Panc1 (cell line): ENCODE results near the gene ALX4.

Experiments
- CTCF ChIP-seq: fragments of 450-650 bp; IDR thresholded peaks from 2 replicates; pipeline ENCODE4 v1.5.1; 2017; ENCODE audit warnings: mild to moderate bottlenecking
- POLR2AphosphoS5 ChIP-seq: IDR thresholded peaks from 2 replicates; pipeline ENCODE4 v1.6.1; 2012; ENCODE audit warnings: mild to moderate bottlenecking, low read depth, low read length, moderate library complexity
- REST ChIP-seq, 2 experiments: IDR thresholded peaks; 2 replicates each; pipeline ENCODE4 v1.6.1; 2011 to 2012; ENCODE audit warnings: low read depth in 2 of 2, control low read depth in 1 of 2, low read length in 1 of 2, mild to moderate bottlenecking in 1 of 2, moderate library complexity in 1 of 2; ENCODE audit not compliant: insufficient read depth in 1 of 2
- SIN3A ChIP-seq: IDR thresholded peaks from 2 replicates; pipeline ENCODE4 v1.6.1; 2012; ENCODE audit warnings: low read depth, mild to moderate bottlenecking, low read length, moderate library complexity, borderline replicate concordance; ENCODE audit not compliant: insufficient read depth
- TCF7L2 ChIP-seq: IDR thresholded peaks from 2 replicates; pipeline ENCODE4 v1.6.1; 2011; ENCODE audit warnings: mild to moderate bottlenecking, low read depth, low read length, inconsistent platforms

DNA sequence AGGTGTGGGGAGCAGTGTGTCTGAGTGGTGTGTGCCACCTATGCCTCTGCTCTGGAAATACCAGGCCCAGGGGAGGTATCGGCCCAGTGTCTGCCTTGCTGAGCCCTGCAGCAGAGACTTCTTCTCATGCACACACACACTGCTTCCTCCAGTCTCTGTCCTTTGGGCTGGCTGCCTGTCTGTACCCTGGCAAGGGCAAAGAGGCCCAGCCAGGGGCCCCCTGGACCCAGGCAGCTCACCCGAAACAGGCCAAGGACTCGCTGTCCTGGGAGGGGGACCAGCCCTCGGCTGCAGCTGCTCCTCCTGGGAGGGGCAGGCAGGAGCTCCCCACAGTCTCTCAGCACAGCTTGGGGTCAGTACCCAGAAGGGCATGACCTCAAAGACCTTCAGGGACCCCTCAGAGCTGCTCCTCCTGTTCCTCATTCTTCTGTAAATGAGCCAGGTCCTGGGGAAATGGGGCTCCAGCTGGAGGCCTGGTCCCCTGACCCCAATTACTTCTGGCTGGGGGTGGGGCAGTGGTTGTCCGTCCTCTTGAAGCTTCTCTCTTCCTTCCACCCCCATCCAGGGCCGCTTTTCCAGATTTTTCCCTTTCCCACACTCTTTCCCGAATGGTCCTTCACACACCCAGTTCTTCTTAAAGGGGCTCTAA is 24.5 kb upstream of the ALX4 start:
- no peak for TF ChIP-seq CTCF
- no peak for TF ChIP-seq POLR2AphosphoS5
- no peak for TF ChIP-seq TCF7L2
- TF ChIP-seq SIN3A: no peak
- TF ChIP-seq REST (IDR thresholded peaks at IDR 0.05; ENCODE audit: insufficient read depth in 1 of 2, low read depth in 2 of 2, low read length in 1 of 2): no peak
